GM19240 (cell line): ENCODE results near the gene SMURF2.
"Not testable (repeated sequence)": the region's sequence is repeated elsewhere in the genome, so short reads cannot be mapped to it uniquely, and the experiment has no call there.

ENCODE experiments used
- DNase-seq: peaks from one replicate; pipeline ENCODE4 v3.0.0; 2011; ENCODE audit warnings: low spot score; ENCODE audit not compliant: insufficient read length

Gene SMURF2

GRCh38 chr17:64667807-64668721 is 6.0 kb upstream of the SMURF2 start:
- not testable (repeated sequence) for DNase-seq

GRCh38 chr17:64664299-64664981 is 2.3 kb upstream of the SMURF2 start:
- not testable (repeated sequence) for DNase-seq

- not testable (repeated sequence) for DNase-seq
Observed at GRCh38 chr17:64663836-64664235, 1.7 kb upstream of the SMURF2 start.

- no peak for DNase-seq
Observed at GRCh38 chr17:64662774-64663367, 764 bp upstream of the SMURF2 start.

DNA sequence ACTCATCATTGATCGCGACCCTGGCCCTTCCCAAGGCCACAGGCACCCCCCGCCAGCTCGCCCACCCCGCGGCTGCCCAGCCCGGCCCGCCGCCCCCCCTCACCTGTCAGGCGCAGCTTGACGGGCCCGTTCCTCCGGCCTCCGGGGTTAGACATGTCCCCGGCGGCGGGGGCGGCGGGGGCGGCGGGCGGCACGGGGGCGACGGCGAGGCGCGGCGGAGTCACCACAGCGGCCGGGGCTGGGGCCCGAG is 456 bp downstream of the SMURF2 start:
- no peak for DNase-seq

GRCh38 chr17:64660978-64661725 is 955 bp downstream of the SMURF2 start:
- DNase-seq: not testable (repeated sequence)

DNA sequence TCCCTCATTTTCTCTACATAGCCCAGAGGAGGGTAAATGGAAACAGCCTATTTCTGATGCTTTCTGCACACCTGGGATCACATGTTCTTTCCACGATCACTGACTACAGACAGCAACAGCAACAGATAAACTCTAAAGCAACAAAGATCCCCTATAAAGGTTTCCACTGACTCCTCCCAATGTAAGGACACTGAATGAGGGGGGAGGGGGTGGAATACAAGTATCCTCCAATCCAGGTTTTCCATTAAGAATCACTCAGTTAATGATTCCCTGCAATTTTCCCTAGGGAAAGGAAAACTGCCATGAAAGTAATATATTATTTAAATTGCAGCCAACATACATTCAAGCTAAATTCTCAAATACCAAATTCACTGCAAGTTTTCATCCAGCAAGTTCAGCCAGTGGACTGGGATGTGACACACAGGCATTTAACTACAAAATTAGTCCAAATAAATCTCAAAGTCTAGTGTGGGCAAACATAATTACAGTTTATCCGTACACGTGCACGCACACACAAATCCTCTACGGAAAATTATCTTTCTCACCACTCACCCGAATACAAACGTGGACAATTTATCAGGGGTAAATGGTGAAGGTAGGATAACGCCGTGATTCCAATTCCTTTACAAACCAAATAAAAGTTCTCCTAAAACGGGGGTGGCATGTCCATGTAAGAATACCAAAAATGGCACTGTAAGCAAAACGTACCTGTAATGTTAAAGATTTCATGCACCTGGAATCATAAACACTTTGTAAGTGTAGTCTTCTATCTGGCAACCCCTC is 1.7 kb downstream of the SMURF2 start:
- not testable (repeated sequence) for DNase-seq

DNA sequence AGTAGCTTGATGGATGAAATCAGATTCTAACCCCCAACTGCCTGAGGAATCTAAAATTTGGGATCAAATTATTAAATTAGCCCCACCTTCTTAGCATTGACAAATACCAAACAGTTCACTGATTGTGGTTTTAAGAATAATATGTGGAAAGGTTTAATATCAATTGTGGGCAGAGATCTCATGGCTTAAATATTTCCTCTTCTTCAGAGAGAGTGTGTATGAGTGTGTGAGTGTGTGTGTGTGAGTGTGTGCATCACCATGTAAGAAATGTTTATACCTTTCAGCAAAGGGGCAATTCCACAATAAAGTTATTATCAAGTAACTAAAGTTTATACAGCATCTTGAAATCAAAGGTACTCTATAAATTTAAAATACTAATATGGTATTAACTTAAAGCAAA is 3.2 kb downstream of the SMURF2 start:
- DNase-seq: no peak

- DNase-seq: no peak
Observed at GRCh38 chr17:64657610-64658125, 4.4 kb downstream of the SMURF2 start.

DNA sequence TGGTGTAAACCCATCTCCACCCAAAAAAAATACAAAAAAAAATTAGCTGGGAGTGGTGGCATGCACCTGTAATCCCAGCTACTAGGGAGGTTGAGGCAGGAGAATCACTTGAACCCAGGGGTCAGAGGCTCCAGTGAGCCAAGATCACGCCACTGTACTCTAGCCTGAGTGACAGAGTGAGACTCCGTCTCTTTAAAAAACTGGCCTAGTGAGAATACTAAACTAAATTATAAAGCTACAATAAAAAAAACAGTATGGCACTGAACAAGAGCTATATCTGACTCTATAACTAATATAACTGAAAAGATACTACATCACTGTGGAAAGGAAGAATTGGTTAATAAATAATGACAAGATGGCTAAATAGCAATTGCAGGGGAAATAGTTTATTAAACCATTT is 6.4 kb downstream of the SMURF2 start:
- DNase-seq: no peak

DNA sequence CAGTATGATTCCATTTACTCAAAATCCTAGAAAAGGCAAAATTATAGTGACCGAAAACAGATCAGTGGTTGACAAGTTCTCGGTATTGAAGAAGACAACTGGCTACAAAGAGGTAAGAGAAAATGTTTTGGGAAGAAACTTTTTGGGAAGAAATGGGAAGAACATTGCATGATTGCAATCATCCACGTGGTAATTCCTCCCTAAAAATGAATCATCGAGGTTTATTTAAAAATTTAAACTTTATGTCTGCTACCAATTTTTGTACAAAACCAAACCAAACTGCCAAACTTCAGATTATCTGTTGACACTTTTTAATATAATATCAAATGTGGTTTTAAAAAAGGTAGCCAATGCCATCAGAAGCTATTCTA is 8.1 kb downstream of the SMURF2 start:
- DNase-seq: no peak

- no peak for DNase-seq
Observed at GRCh38 chr17:64653325-64653984, 8.7 kb downstream of the SMURF2 start.

DNA sequence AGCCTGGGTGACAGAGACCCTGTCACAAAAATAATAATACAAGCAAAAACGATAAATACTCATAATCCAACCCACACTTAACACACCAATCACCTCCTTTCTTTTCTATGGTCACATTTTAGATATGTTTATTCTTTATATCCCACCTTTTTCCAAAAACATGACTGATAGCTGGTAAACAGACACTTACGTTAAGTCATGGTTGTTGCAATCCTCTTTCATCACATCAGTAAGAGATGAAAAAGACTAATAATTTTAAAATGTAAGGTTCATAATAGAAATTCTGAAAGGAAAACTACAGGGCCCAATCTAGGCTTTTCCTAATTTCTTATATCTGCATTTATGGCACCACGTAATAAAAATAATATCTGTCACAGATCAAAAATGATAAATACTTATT is 10.2 kb downstream of the SMURF2 start:
- DNase-seq: no peak

GRCh38 chr17:64648234-64648633 is 13.9 kb downstream of the SMURF2 start:
- no peak for DNase-seq

DNA sequence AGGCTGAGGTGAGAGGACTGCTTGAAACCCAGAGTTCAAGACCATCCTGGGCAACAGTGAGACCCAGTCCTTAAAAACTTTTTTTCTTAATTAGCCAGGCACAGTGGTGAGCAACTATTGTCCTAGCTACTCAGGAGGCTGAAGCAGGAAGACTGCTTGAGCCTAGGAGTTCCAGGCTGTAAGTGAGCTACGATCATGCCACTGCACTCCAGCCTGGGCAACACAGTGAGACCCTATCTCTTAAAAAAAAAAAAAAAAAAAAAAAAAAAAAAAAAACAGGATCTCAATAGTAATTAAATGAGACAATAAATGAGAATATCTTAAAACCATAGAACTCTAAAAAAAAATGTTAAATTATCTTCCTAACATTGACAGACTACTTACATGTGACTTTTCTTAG is 14.3 kb downstream of the SMURF2 start:
- no peak for DNase-seq

GRCh38 chr17:64639516-64639915 is 22.6 kb downstream of the SMURF2 start:
- no peak for DNase-seq

GRCh38 chr17:64638552-64639203 is 23.4 kb downstream of the SMURF2 start:
- no peak for DNase-seq

- DNase-seq: no peak
Observed at GRCh38 chr17:64635647-64636305, 26.3 kb downstream of the SMURF2 start.

DNA sequence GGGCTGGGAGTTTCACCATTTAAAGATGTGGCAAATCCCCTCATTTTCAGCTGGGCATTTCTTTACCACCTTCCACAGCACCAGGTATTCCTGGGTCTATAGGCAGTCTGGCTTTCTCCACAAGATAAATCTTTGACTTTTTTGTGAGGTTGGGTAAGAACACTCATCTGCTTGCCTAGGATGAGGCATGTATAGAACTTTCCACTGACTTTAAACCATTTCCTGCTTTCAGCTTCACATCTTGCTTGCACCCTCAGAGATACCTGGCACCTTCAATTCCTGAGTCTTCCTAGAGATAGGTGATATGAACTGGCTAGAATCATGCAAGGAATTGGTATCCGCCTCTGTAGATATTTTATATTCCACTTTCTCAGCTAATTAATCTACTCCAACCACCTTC is 27.9 kb downstream of the SMURF2 start:
- no peak for DNase-seq
